Spleen (tissue), 7 donors: ENCODE data around the gene C2CD2L.

Experiments used
- CTCF ChIP-seq, 11 experiments: fragments of 200-600 bp in 7 of 11; fragments of 450-650 bp in 4 of 11; sonication (generic) in 4 of 11; IDR thresholded peaks in 8 of 11; conservative IDR thresholded peaks in 3 of 11; 1 replicate in 7 of 11; 2 replicates in 4 of 11; pipeline versions ENCODE4 v1.4.0 to v1.8.0; 2016 to 2021; ENCODE audit warnings: antibody characterized with exemption in 11 of 11, inconsistent platforms in 4 of 11, mild to moderate bottlenecking in 1 of 11
- POLR2A ChIP-seq, 3 donors: fragments of 450-650 bp; IDR thresholded peaks; one replicate each; pipeline ENCODE4 v1.5.1; 2017; ENCODE audit warnings: antibody characterized with exemption in 3 of 3, mild to moderate bottlenecking in 1 of 3
- donor health status: DM: no; HTN: no; CAD: no; lungs with moderate emphysema.
- donor health status: DM: no; HTN: no; CAD: no.
- donor health status: DM: no; HTN: no; CAD: no.

- TF ChIP-seq CTCF (IDR thresholded peaks at IDR 0.05 in 8 of 11, conservative IDR thresholded peaks at IDR 0.05 in 3 of 11) = no peak
- no peak for TF ChIP-seq POLR2A (IDR thresholded peaks at IDR 0.05)
These were observed 13.0 kb upstream of the C2CD2L start for GRCh38 chr11:119093942-119094815.
